Ectodermal cell (in vitro differentiated cells): ENCODE measurements around the gene CMSS1.

Source experiments
- H3K27ac ChIP-seq: 2 replicates; pipeline ENCODE4 v1.7.0; 2013; ENCODE audit warnings: mild to moderate bottlenecking, low read depth, low read length; ENCODE audit not compliant: insufficient read depth, poor library complexity, severe bottlenecking
- H3K27me3 ChIP-seq: 2 replicates; pipeline ENCODE4 v1.7.0; 2013; ENCODE audit warnings: mild to moderate bottlenecking, low read length; ENCODE audit not compliant: insufficient read depth, control insufficient read depth, poor library complexity, severe bottlenecking
- H3K36me3 ChIP-seq: one replicate; pipeline ENCODE4 v1.7.0; 2013; ENCODE audit warnings: low read length; ENCODE audit not compliant: control insufficient read depth, insufficient read depth
- H3K4me1 ChIP-seq: one replicate; pipeline ENCODE4 v1.7.0; 2013; ENCODE audit warnings: low read length; ENCODE audit not compliant: control insufficient read depth, insufficient read depth
- H3K4me3 ChIP-seq: 2 replicates; pipeline ENCODE4 v1.7.0; 2013; ENCODE audit warnings: low read depth, low read length, control low read depth; ENCODE audit not compliant: insufficient read depth
- H3K9me3 ChIP-seq: 2 replicates; pipeline ENCODE4 v1.7.0; 2013; ENCODE audit warnings: mild to moderate bottlenecking, low read length, moderate library complexity; ENCODE audit not compliant: control insufficient read depth
- WGBS, 2 experiments: methylation state at CpG; one replicate each; pipeline ENCODE4 v1.1.7; 2013; ENCODE audit warnings: missing lambda C conversion rate in 2 of 2; 5-methylcytosine and 5-hydroxymethylcytosine counted together

CMSS1 gene

GRCh38 chr3:100018806-100019205, 201.1 kb downstream of the CMSS1 start:
- H3K4me3 ChIP-seq = no peak overlapping the region
- no peak overlapping the region for H3K27ac ChIP-seq
- H3K27me3 ChIP-seq = no peaks in the 10 kb centered on the region
- H3K9me3 ChIP-seq = no peaks in the 10 kb centered on the region
- H3K4me1 ChIP-seq = no peaks in the 10 kb centered on the region
- H3K36me3 ChIP-seq = no peaks in the 10 kb centered on the region

GRCh38 chr3:100019719-100020118, 202.1 kb downstream of the CMSS1 start:
- no peaks in the 10 kb centered on the region for H3K9me3 ChIP-seq
- H3K4me1 ChIP-seq = no peaks in the 10 kb centered on the region
- no peak overlapping the region for H3K4me3 ChIP-seq
- H3K27me3 ChIP-seq = no peaks in the 10 kb centered on the region
- no peak overlapping the region for H3K27ac ChIP-seq
- no peaks in the 10 kb centered on the region for H3K36me3 ChIP-seq
- no CpG with 5 or more reads among the region's 1 CpG for WGBS, 2 experiments

- Histone ChIP-seq H3K4me1 (no peaks in the 10 kb centered on the region), H3K27ac (no peak overlapping the region), H3K36me3 (no peaks in the 10 kb centered on the region), H3K27me3 (no peaks in the 10 kb centered on the region), H3K9me3 (no peaks in the 10 kb centered on the region), H3K4me3 (no peak overlapping the region)
- 94% methylated on average over 9 of the region's 9 CpGs for WGBS, 2 experiments
Measured at GRCh38 chr3:100020876-100021644, 203.4 kb downstream of the CMSS1 start.

GRCh38 chr3:100022506-100022905, 204.8 kb downstream of the CMSS1 start:
- Histone ChIP-seq H3K27me3 (no peaks in the 10 kb centered on the region), H3K4me3 (no peak overlapping the region), H3K9me3 (no peaks in the 10 kb centered on the region), H3K4me1 (no peaks in the 10 kb centered on the region), H3K36me3 (no peaks in the 10 kb centered on the region), H3K27ac (no peak overlapping the region)

- Histone ChIP-seq H3K36me3 (no peaks in the 10 kb centered on the region), H3K4me3 (no peak overlapping the region), H3K27ac (no peak overlapping the region), H3K4me1 (no peaks in the 10 kb centered on the region), H3K27me3 (no peaks in the 10 kb centered on the region), H3K9me3 (no peaks in the 10 kb centered on the region)
- WGBS, 2 experiments = 93% methylated on average over 5 of the region's 5 CpGs
Measured at GRCh38 chr3:100023150-100023549, 205.5 kb downstream of the CMSS1 start.

GRCh38 chr3:100023595-100023994, 205.9 kb downstream of the CMSS1 start:
- no peaks in the 10 kb centered on the region for H3K9me3 ChIP-seq
- 87 to 92% methylated on average over 1 of the region's 1 CpG for WGBS, 2 experiments
- H3K4me1 ChIP-seq = no peaks in the 10 kb centered on the region
- no peak overlapping the region for H3K4me3 ChIP-seq
- no peaks in the 10 kb centered on the region for H3K27me3 ChIP-seq
- no peak overlapping the region for H3K27ac ChIP-seq
- H3K36me3 ChIP-seq = no peaks in the 10 kb centered on the region

GRCh38 chr3:100024520-100025303, 207.1 kb downstream of the CMSS1 start:
- Histone ChIP-seq H3K36me3 (no peaks in the 10 kb centered on the region), H3K27ac (no peak overlapping the region), H3K4me3 (no peak overlapping the region), H3K4me1 (no peaks in the 10 kb centered on the region), H3K27me3 (no peaks in the 10 kb centered on the region), H3K9me3 (no peaks in the 10 kb centered on the region)
- 90 to 95% methylated on average over 3 to 6 of the region's 7 CpGs for WGBS, 2 experiments

GRCh38 chr3:100027321-100027720, 209.7 kb downstream of the CMSS1 start:
- 85 to 100% methylated on average over 1 of the region's 1 CpG for WGBS, 2 experiments
- Histone ChIP-seq H3K4me1 (no peaks in the 10 kb centered on the region), H3K4me3 (no peak overlapping the region), H3K27me3 (no peaks in the 10 kb centered on the region), H3K27ac (no peak overlapping the region), H3K36me3 (no peaks in the 10 kb centered on the region), H3K9me3 (no peaks in the 10 kb centered on the region)

GRCh38 chr3:100029052-100029451, 211.4 kb downstream of the CMSS1 start:
- WGBS, 2 experiments = no CpG with 5 or more reads among the region's 1 CpG
- Histone ChIP-seq H3K4me1 (no peaks in the 10 kb centered on the region), H3K27me3 (no peaks in the 10 kb centered on the region), H3K27ac (no peak overlapping the region), H3K4me3 (no peak overlapping the region), H3K9me3 (no peaks in the 10 kb centered on the region), H3K36me3 (no peaks in the 10 kb centered on the region)

GRCh38 chr3:100029689-100030088, 212.0 kb downstream of the CMSS1 start:
- no peaks in the 10 kb centered on the region for H3K4me1 ChIP-seq
- WGBS, 2 experiments = 86 to 93% methylated on average over 2 of the region's 2 CpGs
- no peaks in the 10 kb centered on the region for H3K27me3 ChIP-seq
- H3K4me3 ChIP-seq = no peak overlapping the region
- no peaks in the 10 kb centered on the region for H3K9me3 ChIP-seq
- H3K27ac ChIP-seq = no peak overlapping the region
- no peaks in the 10 kb centered on the region for H3K36me3 ChIP-seq
